Astrocyte (in vitro differentiated cells and primary cell): ENCODE results near the gene KASH5. TPM values are rescaled to one million over a fixed set of nuclear protein-coding genes. Genes with fewer than 3 reads are reported as not detected.

Experiments
- DNase-seq: peaks from one replicate; pipeline ENCODE4 v3.0.0-alpha.2; 2010; ENCODE audit warnings: low read depth
- FAIRE-seq: peaks from 2 replicates; lab custom pipeline; 2011; peaks lifted over from hg19 to GRCh38; lab: Jason Lieb, UNC
- H2AFZ ChIP-seq: 2 replicates; pipeline ENCODE4 v1.6.0; 2012; ENCODE audit warnings: low read depth, low read length, inconsistent platforms
- H3K27ac ChIP-seq: 2 replicates; pipeline ENCODE4 v1.5.1; 2011; ENCODE audit warnings: low read depth, low read length, inconsistent platforms
- H3K27me3 ChIP-seq: 2 replicates; pipeline ENCODE4 v1.6.0; 2011; ENCODE audit warnings: low read length, inconsistent platforms; ENCODE audit not compliant: insufficient read depth
- H3K36me3 ChIP-seq: 2 replicates; pipeline ENCODE4 v1.5.1; 2011; ENCODE audit warnings: low read length, inconsistent platforms; ENCODE audit not compliant: insufficient read depth
- H3K4me1 ChIP-seq: 2 replicates; pipeline ENCODE4 v1.5.1; 2011; ENCODE audit warnings: low read length, inconsistent platforms; ENCODE audit not compliant: insufficient read depth
- H3K4me2 ChIP-seq: 2 replicates; pipeline ENCODE4 v1.6.0; 2012; ENCODE audit warnings: low read length, inconsistent platforms
- H3K4me3 ChIP-seq: 2 replicates; pipeline ENCODE4 v1.5.1; 2011; ENCODE audit warnings: low read depth, mild to moderate bottlenecking, low read length, inconsistent platforms; ENCODE audit not compliant: insufficient read depth
- H3K79me2 ChIP-seq: 2 replicates; pipeline ENCODE4 v1.6.0; 2012; ENCODE audit warnings: mild to moderate bottlenecking, low read length, inconsistent platforms; ENCODE audit not compliant: insufficient read depth
- H3K9ac ChIP-seq: 2 replicates; pipeline ENCODE4 v1.6.0; 2012; ENCODE audit warnings: mild to moderate bottlenecking, low read length, inconsistent platforms
- H3K9me3 ChIP-seq: 2 replicates; pipeline ENCODE4 v1.5.1; 2012; ENCODE audit warnings: low read depth, mild to moderate bottlenecking, low read length, inconsistent platforms; ENCODE audit not compliant: insufficient read depth
- H4K20me1 ChIP-seq: 2 replicates; pipeline ENCODE4 v1.6.0; 2012; ENCODE audit warnings: low read length, inconsistent platforms; ENCODE audit not compliant: insufficient read depth
- H3K27ac Mint-ChIP-seq: one replicate; pipeline ENCODE4 v1.8.0; 2021; ENCODE audit warnings: mild to moderate bottlenecking, mixed read lengths; ENCODE audit not compliant: unreplicated experiment
- H3K27me3 Mint-ChIP-seq: one replicate; pipeline ENCODE4 v1.8.0; 2021; ENCODE audit warnings: low read depth, mixed read lengths; ENCODE audit not compliant: unreplicated experiment
- H3K36me3 Mint-ChIP-seq: one replicate; pipeline ENCODE4 v1.8.0; 2021; ENCODE audit warnings: low read depth, mixed read lengths; ENCODE audit not compliant: unreplicated experiment
- H3K4me1 Mint-ChIP-seq: one replicate; pipeline ENCODE4 v1.8.0; 2021; ENCODE audit warnings: low read depth, mixed read lengths; ENCODE audit not compliant: unreplicated experiment
- H3K4me3 Mint-ChIP-seq: one replicate; pipeline ENCODE4 v1.8.0; 2021; ENCODE audit warnings: mild to moderate bottlenecking, moderate library complexity, mixed read lengths; ENCODE audit not compliant: unreplicated experiment
- H3K9me3 Mint-ChIP-seq: one replicate; pipeline ENCODE4 v1.8.0; 2021; ENCODE audit warnings: mild to moderate bottlenecking, mixed read lengths; ENCODE audit not compliant: unreplicated experiment
- CTCF ChIP-seq: IDR thresholded peaks from 2 replicates; pipeline ENCODE4 v1.5.1; 2011; ENCODE audit warnings: low read depth, mild to moderate bottlenecking, inconsistent platforms, low read length, moderate library complexity; ENCODE audit not compliant: insufficient read depth
- EZH2 ChIP-seq: IDR thresholded peaks from 2 replicates; pipeline ENCODE4 v1.6.1; 2012; ENCODE audit warnings: mild to moderate bottlenecking, low read length, inconsistent platforms; ENCODE audit not compliant: insufficient read depth
- total RNA-seq: library from RNA; stranded (reverse); gene quantifications from 2 replicates; pipeline ENCODE4 v1.2.1, GENCODE V29; 2021

Gene KASH5
- total RNA-seq, 1 donor from 2014 or later, result not detected

DNA sequence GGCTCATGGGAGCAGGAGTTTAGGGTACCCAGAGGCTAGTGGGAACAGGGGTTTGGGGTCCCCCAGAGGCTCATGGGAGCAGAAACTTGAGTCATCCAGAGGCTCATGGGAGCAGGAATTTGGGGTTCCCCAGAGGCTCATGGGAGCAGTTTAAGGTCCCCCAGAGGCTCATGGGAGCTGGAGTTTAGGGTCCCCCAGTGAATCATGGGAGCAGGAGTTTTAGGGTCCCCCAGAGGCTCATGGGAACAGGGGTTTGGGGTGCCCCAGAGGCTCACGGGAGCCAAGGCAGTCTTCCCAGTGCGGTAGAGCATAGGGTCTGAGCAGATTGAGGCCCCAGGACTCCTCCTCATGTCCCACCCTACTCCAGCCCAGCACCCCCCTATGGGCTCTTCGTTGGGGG, 77.3 kb downstream of the KASH5 start:
- H3K4me2 ChIP-seq, result no peak overlapping the region
- H3K9me3 Mint-ChIP-seq, result no peaks in the 10 kb centered on the region
- H3K4me1 Mint-ChIP-seq, result no peaks in the 10 kb centered on the region
- H3K79me2 ChIP-seq, result no peaks in the 10 kb centered on the region
- TF ChIP-seq CTCF (no peak), EZH2 (no peak)
- no peak overlapping the region for H3K27ac Mint-ChIP-seq
- no peak overlapping the region for H3K4me3 ChIP-seq
- no peaks in the 10 kb centered on the region for H3K9me3 ChIP-seq
- H3K36me3 Mint-ChIP-seq, result peaks cover 4% of the 10 kb centered on the region
- H3K36me3 ChIP-seq, result no peaks in the 10 kb centered on the region
- no peaks in the 10 kb centered on the region for H3K4me1 ChIP-seq
- no peak overlapping the region for H3K9ac ChIP-seq
- no peaks in the 10 kb centered on the region for H3K27me3 ChIP-seq
- H3K4me3 Mint-ChIP-seq, result no peak overlapping the region
- no peak overlapping the region for H2AFZ ChIP-seq
- H3K27me3 Mint-ChIP-seq, result no peaks in the 10 kb centered on the region
- DNase-seq (no peak), FAIRE-seq (no peak)
- H4K20me1 ChIP-seq, result no peaks in the 10 kb centered on the region
- no peak overlapping the region for H3K27ac ChIP-seq

Other genes with a start within 250 kb of the KASH5 start
- not detected in 2 replicates for gene HRC, start 232.9 kb upstream of the KASH5 start, total RNA-seq
- 26.3 and 28.3 TPM in 2 replicates for gene TRPM4, start 230.5 kb upstream of the KASH5 start, total RNA-seq
- 2.8 and 4.6 TPM in 2 replicates for gene SLC6A16, start 63.1 kb upstream of the KASH5 start, total RNA-seq
- 0.20 TPM in 1 of 2 replicates, not detected in the other for gene CD37, start 52.8 kb upstream of the KASH5 start, total RNA-seq
- 46.5 and 58.2 TPM in 2 replicates for gene TEAD2, start 25.8 kb upstream of the KASH5 start, total RNA-seq
- gene DKKL1, start 24.4 kb upstream of the KASH5 start, total RNA-seq, result 0.89 and 1.1 TPM in 2 replicates
- not detected in 2 replicates for gene PTH2, start 35.2 kb downstream of the KASH5 start, total RNA-seq
- gene GFY, start 37.1 kb downstream of the KASH5 start, total RNA-seq, result not detected in 2 replicates
- 0.12 and 0.16 TPM in 2 replicates for gene SLC17A7, start 53.3 kb downstream of the KASH5 start, total RNA-seq
- 61.3 and 76.4 TPM in 2 replicates for gene PIH1D1, start 63.6 kb downstream of the KASH5 start, total RNA-seq
- gene ALDH16A1, start 65.0 kb downstream of the KASH5 start, total RNA-seq, result 13.0 and 19.2 TPM in 2 replicates
- 0.38 TPM in 1 of 2 replicates, not detected in the other for gene FLT3LG, start 86.0 kb downstream of the KASH5 start, total RNA-seq
- 2,066 and 2,119 TPM in 2 replicates for gene RPL13A, start 99.4 kb downstream of the KASH5 start, total RNA-seq
- 1,263 and 1,399 TPM in 2 replicates for gene RPS11, start 108.2 kb downstream of the KASH5 start, total RNA-seq
- gene FCGRT, start 124.4 kb downstream of the KASH5 start, total RNA-seq, result 32.2 and 40.6 TPM in 2 replicates
- 20.2 and 27.5 TPM in 2 replicates for gene RCN3, start 139.8 kb downstream of the KASH5 start, total RNA-seq
- 74.6 and 83.8 TPM in 2 replicates for gene NOSIP, start 192.3 kb downstream of the KASH5 start, total RNA-seq
- gene PRRG2, start 193.1 kb downstream of the KASH5 start, total RNA-seq, result 0.89 and 1.3 TPM in 2 replicates
- gene PRR12, start 202.9 kb downstream of the KASH5 start, total RNA-seq, result 29.7 and 29.9 TPM in 2 replicates